Keratinocyte (primary cell): ENCODE results near the gene KMT2D. TPM values are rescaled to one million over a fixed set of nuclear protein-coding genes. Genes with fewer than 3 reads are reported as not detected.

Source experiments
- DNase-seq: peaks from one replicate; pipeline ENCODE4 v3.0.0-alpha.2; 2011; ENCODE audit warnings: low read depth, missing footprints, low spot score
- FAIRE-seq: peaks from 2 replicates; lab custom pipeline; 2011; peaks lifted over from hg19 to GRCh38; lab: Jason Lieb, UNC
- H2AFZ ChIP-seq: 2 replicates; pipeline ENCODE4 v1.6.0; 2012; ENCODE audit warnings: low read length, control low read depth, inconsistent platforms; ENCODE audit not compliant: control insufficient read depth
- H3K27ac ChIP-seq: 2 replicates; pipeline ENCODE4 v1.5.1; 2011; ENCODE audit warnings: low read length; ENCODE audit not compliant: control insufficient read depth, insufficient read depth
- H3K27me3 ChIP-seq: 3 replicates; pipeline ENCODE4 v1.6.0; 2011; ENCODE audit warnings: low read length; ENCODE audit not compliant: control insufficient read depth, insufficient read depth; ENCODE audit errors: extremely low read depth
- H3K36me3 ChIP-seq, 2 experiments: 2 replicates in 1 of 2; 3 replicates in 1 of 2; pipeline ENCODE4 v1.5.1; 2011; ENCODE audit warnings: low read length in 2 of 2, mild to moderate bottlenecking in 1 of 2; ENCODE audit not compliant: control insufficient read depth in 2 of 2, insufficient read depth in 2 of 2; ENCODE audit errors: extremely low read depth in 1 of 2
- H3K4me1 ChIP-seq: 3 replicates; pipeline ENCODE4 v1.5.1; 2011; ENCODE audit warnings: low read length; ENCODE audit not compliant: control insufficient read depth, insufficient read depth; ENCODE audit errors: extremely low read depth
- H3K4me2 ChIP-seq: 3 replicates; pipeline ENCODE4 v1.6.0; 2011; ENCODE audit warnings: low read depth, low read length; ENCODE audit not compliant: control insufficient read depth, insufficient read depth; ENCODE audit errors: extremely low read depth
- H3K4me3 ChIP-seq, 3 experiments: fragments of 200-600 bp in 1 of 3; sonication (generic) in 1 of 3; 2 replicates in 2 of 3; 3 replicates in 1 of 3; pipeline ENCODE4 v1.5.1; 2011 to 2016; ENCODE audit warnings: low read length in 3 of 3, mild to moderate bottlenecking in 3 of 3, control low read depth in 2 of 3, inconsistent platforms in 1 of 3, low read depth in 1 of 3, mixed read lengths in 1 of 3, mixed run types in 1 of 3, moderate library complexity in 1 of 3; ENCODE audit not compliant: control insufficient read depth in 2 of 3, insufficient read depth in 2 of 3; ENCODE audit errors: extremely low read depth in 1 of 3
- H3K79me2 ChIP-seq: 2 replicates; pipeline ENCODE4 v1.6.0; 2012; ENCODE audit warnings: low read length; ENCODE audit not compliant: control insufficient read depth, insufficient read depth
- H3K9ac ChIP-seq: 3 replicates; pipeline ENCODE4 v1.6.0; 2011; ENCODE audit warnings: low read length; ENCODE audit not compliant: control insufficient read depth, insufficient read depth; ENCODE audit errors: extremely low read depth
- H3K9me1 ChIP-seq: 3 replicates; pipeline ENCODE4 v1.6.0; 2011; ENCODE audit warnings: low read length; ENCODE audit not compliant: control insufficient read depth, insufficient read depth; ENCODE audit errors: extremely low read depth
- H3K9me3 ChIP-seq: 2 replicates; pipeline ENCODE4 v1.5.1; 2012; ENCODE audit warnings: low read depth, low read length; ENCODE audit not compliant: control insufficient read depth
- H4K20me1 ChIP-seq: 3 replicates; pipeline ENCODE4 v1.6.0; 2011; ENCODE audit warnings: low read length; ENCODE audit not compliant: control insufficient read depth, insufficient read depth; ENCODE audit errors: extremely low read depth
- EZH2 ChIP-seq: IDR thresholded peaks from one replicate; pipeline ENCODE4 v1.6.1; 2012; ENCODE audit warnings: inconsistent platforms, mild to moderate bottlenecking, low read length, moderate library complexity
- dilution Hi-C: fragments of 300-500 bp; cut with MboI; formaldehyde crosslinking; loops from one replicate; pipeline ENCODE4 v1.7.0; 2020; ENCODE audit warnings: low sequenced_read_pairs; ENCODE audit not compliant: extremely low pct_ligation_motif_present
- polyA plus RNA-seq, 5 experiments: library from polyadenylated mRNA; depleted of rRNA in 3 of 5; stranded (reverse) in 3 of 5; stranded (forward) in 1 of 5; unstranded in 1 of 5; fragments of >200 nt; gene quantifications; 1 replicate in 1 of 5; 2 replicates in 3 of 5; 3 replicates in 1 of 5; pipeline versions ENCODE4 v1.2.1 to v1.2.3, GENCODE V29; 2011 to 2012; ENCODE audit warnings: missing spikeins in 2 of 5, low read depth in 1 of 5, low replicate concordance in 1 of 5
- TF ChIP-seq, protein P1 (sequence below), 3 experiments: IDR thresholded peaks in 1 of 3; conservative IDR thresholded peaks in 1 of 3; optimal IDR thresholded peaks in 1 of 3; 2 replicates in 2 of 3; 3 replicates in 1 of 3; pipeline versions ENCODE3 to v1.5.1; 2011; ENCODE audit warnings: low read length in 3 of 3, mild to moderate bottlenecking in 3 of 3, moderate library complexity in 2 of 3, control low read depth in 1 of 3, inconsistent platforms in 1 of 3; ENCODE audit not compliant: insufficient read depth in 2 of 3; ENCODE audit errors: extremely low read depth in 1 of 3

Gene KMT2D
- polyA plus RNA-seq, 1 donor (not counting 4 experiments of a cell fraction or from before 2014, with no cell fraction given): 9.8 TPM

DNA sequence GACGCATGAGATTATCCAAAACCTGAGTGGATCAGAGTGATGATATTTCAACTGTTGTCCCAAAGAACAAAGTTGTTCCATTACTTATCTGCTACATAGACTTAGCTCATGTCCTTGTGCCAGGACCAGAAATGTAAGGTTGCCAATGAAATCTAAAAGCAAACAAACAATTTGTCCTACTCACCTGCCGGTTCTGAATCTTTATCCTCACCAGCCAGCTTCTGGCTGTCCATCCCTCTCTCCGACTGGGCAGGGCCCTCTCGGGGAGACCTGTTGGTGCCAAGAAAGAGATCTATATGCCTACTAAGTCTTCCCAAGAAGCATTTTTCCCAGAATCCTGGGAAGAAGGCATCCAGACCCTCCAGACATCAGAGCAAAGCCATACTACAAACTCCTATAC, 5.5 kb downstream of the KMT2D start:
- FAIRE-seq: no peak
- Histone ChIP-seq H3K36me3 (peaks cover 40 to 54% of the 10 kb centered on the region in 2 experiments), H2AFZ (no peak overlapping the region), H3K27ac (no peak overlapping the region), H3K9ac (no peak overlapping the region), H3K9me1 (peaks cover 3% of the 10 kb centered on the region), H3K79me2 (peaks cover 86% of the 10 kb centered on the region), H3K4me2 (no peak overlapping the region), H3K4me3 (no peak overlapping the region), H4K20me1 (peaks cover 33% of the 10 kb centered on the region), H3K27me3 (no peaks in the 10 kb centered on the region), H3K4me1 (peaks cover 28% of the 10 kb centered on the region), H3K9me3 (no peaks in the 10 kb centered on the region)
- TF ChIP-seq, protein P1, sequence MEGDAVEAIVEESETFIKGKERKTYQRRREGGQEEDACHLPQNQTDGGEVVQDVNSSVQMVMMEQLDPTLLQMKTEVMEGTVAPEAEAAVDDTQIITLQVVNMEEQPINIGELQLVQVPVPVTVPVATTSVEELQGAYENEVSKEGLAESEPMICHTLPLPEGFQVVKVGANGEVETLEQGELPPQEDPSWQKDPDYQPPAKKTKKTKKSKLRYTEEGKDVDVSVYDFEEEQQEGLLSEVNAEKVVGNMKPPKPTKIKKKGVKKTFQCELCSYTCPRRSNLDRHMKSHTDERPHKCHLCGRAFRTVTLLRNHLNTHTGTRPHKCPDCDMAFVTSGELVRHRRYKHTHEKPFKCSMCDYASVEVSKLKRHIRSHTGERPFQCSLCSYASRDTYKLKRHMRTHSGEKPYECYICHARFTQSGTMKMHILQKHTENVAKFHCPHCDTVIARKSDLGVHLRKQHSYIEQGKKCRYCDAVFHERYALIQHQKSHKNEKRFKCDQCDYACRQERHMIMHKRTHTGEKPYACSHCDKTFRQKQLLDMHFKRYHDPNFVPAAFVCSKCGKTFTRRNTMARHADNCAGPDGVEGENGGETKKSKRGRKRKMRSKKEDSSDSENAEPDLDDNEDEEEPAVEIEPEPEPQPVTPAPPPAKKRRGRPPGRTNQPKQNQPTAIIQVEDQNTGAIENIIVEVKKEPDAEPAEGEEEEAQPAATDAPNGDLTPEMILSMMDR (optimal IDR thresholded peaks at IDR 0.05 in 1 of 3, IDR thresholded peaks at IDR 0.05 in 1 of 3, conservative IDR thresholded peaks at IDR 0.05 in 1 of 3; ENCODE audit: extremely low read depth in 1 of 3, insufficient read depth in 2 of 3, low read length in 3 of 3): no peak
- no peak for TF ChIP-seq EZH2
- DNase-seq: no peak
- dilution Hi-C loops: no loop called here

DNA sequence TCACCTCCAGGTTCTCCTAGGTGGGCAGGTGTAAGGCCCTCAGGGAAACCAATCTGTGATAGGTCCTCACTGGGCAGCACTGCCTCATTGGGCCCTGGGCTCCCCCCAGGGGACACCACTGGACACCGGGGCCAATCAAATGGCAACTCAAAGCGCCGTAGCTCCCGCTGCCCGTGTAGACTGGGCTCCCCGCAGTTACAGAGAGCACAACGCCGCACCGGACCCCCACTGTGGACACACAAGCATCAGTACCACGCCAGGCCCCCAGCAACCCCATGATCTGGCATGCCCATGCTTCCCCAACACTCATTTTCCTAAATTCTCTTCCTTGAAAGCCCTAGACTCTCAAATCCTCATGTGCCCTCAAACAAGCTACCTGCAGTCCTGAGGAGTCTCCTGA, 6.1 kb downstream of the KMT2D start:
- Histone ChIP-seq H3K4me2 (no peak overlapping the region), H2AFZ (no peak overlapping the region), H3K27ac (no peak overlapping the region), H3K9ac (no peak overlapping the region), H3K36me3 (peaks cover 45 to 59% of the 10 kb centered on the region in 2 experiments), H3K27me3 (no peaks in the 10 kb centered on the region), H3K9me1 (peaks cover 3% of the 10 kb centered on the region), H3K4me3 (no peak overlapping the region), H3K9me3 (no peaks in the 10 kb centered on the region), H4K20me1 (peaks cover 37% of the 10 kb centered on the region), H3K79me2 (peaks cover 80% of the 10 kb centered on the region), H3K4me1 (peaks cover 32% of the 10 kb centered on the region)
- no peak for FAIRE-seq
- DNase-seq: no peak
- TF ChIP-seq EZH2: no peak
- TF ChIP-seq, protein P1 (optimal IDR thresholded peaks at IDR 0.05 in 1 of 3, IDR thresholded peaks at IDR 0.05 in 1 of 3, conservative IDR thresholded peaks at IDR 0.05 in 1 of 3; ENCODE audit: extremely low read depth in 1 of 3, insufficient read depth in 2 of 3, low read length in 3 of 3): no peak
- dilution Hi-C loops: no loop called here
